ENCODE data around the gene TRIOBP. TPM values are rescaled to one million over a fixed set of nuclear protein-coding genes. Genes with fewer than 3 reads are reported as not detected.
"Not testable (repeated sequence)": the region's sequence is repeated elsewhere in the genome, so short reads cannot be mapped to it uniquely, and the experiment has no call there.

TRIOBP gene
- 80.9 and 98.8 TPM in 2 replicates for total RNA-seq (2014; rRNA removed; shearing (Covaris generic))

GRCh38 chr22:37696657-37697537 is at the start of gene TRIOBP:
Gene TRIOBP (plus strand): TSS chr22:37697048. CDS start chr22:37701366, 4,318 bp downstream.
- peak; percentile 94 for DNase-seq (ENCODE audit: low spot score)
- in situ Hi-C loops (cut with HindIII; ENCODE audit: low sequenced_read_pairs): no loop called here

GRCh38 chr22:37647317-37647716 is 49.5 kb upstream of the TRIOBP start:
- DNase-seq (ENCODE audit: low spot score): no peak
- in situ Hi-C loops (cut with HindIII; ENCODE audit: low sequenced_read_pairs): no loop called here

- no peak for DNase-seq (ENCODE audit: low spot score)
- in situ Hi-C loops (cut with HindIII; ENCODE audit: low sequenced_read_pairs): no loop called here
Observed at GRCh38 chr22:37647928-37648327, 48.9 kb upstream of the TRIOBP start.

GRCh38 chr22:37650463-37651136 is 46.2 kb upstream of the TRIOBP start:
- in situ Hi-C loops (cut with HindIII; ENCODE audit: low sequenced_read_pairs): no loop called here
- no peak for DNase-seq (ENCODE audit: low spot score)

- no peak for DNase-seq (ENCODE audit: low spot score)
- in situ Hi-C loops (cut with HindIII; ENCODE audit: low sequenced_read_pairs): no loop called here
Observed at GRCh38 chr22:37654563-37655251, 42.1 kb upstream of the TRIOBP start.

GRCh38 chr22:37655252-37655563 is 41.6 kb upstream of the TRIOBP start:
- DNase-seq (ENCODE audit: low spot score): no peak
- in situ Hi-C loops (cut with HindIII; ENCODE audit: low sequenced_read_pairs): no loop called here

- DNase-seq (ENCODE audit: low spot score); in situ Hi-C loops (cut with HindIII; ENCODE audit: low sequenced_read_pairs): not testable (repeated sequence)
Observed at GRCh38 chr22:37656583-37656982, 40.3 kb upstream of the TRIOBP start.

GRCh38 chr22:37657590-37658132 is 39.2 kb upstream of the TRIOBP start:
- in situ Hi-C loops (cut with HindIII; ENCODE audit: low sequenced_read_pairs): no loop called here
- DNase-seq (ENCODE audit: low spot score): no peak

GRCh38 chr22:37658133-37659065 is 38.4 kb upstream of the TRIOBP start, which contains the start of gene PDXP:
Gene PDXP (plus strand): TSS chr22:37658723. CDS start chr22:37658783, 60 bp downstream.
- in situ Hi-C loops (cut with HindIII; ENCODE audit: low sequenced_read_pairs): no loop called here
- DNase-seq (ENCODE audit: low spot score): peak; percentile 100

GRCh38 chr22:37659066-37659896 is 37.6 kb upstream of the TRIOBP start:
- in situ Hi-C loops (cut with HindIII; ENCODE audit: low sequenced_read_pairs): no loop called here
- DNase-seq (ENCODE audit: low spot score): no peak

- DNase-seq (ENCODE audit: low spot score): peak; percentile 38
- in situ Hi-C loops (cut with HindIII; ENCODE audit: low sequenced_read_pairs): no loop called here
Observed at GRCh38 chr22:37659897-37660708, 36.7 kb upstream of the TRIOBP start.

- in situ Hi-C loops (cut with HindIII; ENCODE audit: low sequenced_read_pairs): no loop called here
- DNase-seq (ENCODE audit: low spot score): no peak
Observed at GRCh38 chr22:37660709-37661045, 36.2 kb upstream of the TRIOBP start.

- DNase-seq (ENCODE audit: low spot score): peak; percentile 76
- in situ Hi-C loops (cut with HindIII; ENCODE audit: low sequenced_read_pairs): no loop called here
Observed at GRCh38 chr22:37661160-37661924, 35.5 kb upstream of the TRIOBP start.

- DNase-seq (ENCODE audit: low spot score): no peak
- in situ Hi-C loops (cut with HindIII; ENCODE audit: low sequenced_read_pairs): no loop called here
Observed at GRCh38 chr22:37662039-37662438, 34.8 kb upstream of the TRIOBP start.

- in situ Hi-C loops (cut with HindIII; ENCODE audit: low sequenced_read_pairs): no loop called here
- DNase-seq (ENCODE audit: low spot score): no peak
Observed at GRCh38 chr22:37663521-37664140, 33.2 kb upstream of the TRIOBP start.

Data from G401 (cell line).